ENCODE results near the gene B3GNT9.

The B3GNT9 gene

DNA sequence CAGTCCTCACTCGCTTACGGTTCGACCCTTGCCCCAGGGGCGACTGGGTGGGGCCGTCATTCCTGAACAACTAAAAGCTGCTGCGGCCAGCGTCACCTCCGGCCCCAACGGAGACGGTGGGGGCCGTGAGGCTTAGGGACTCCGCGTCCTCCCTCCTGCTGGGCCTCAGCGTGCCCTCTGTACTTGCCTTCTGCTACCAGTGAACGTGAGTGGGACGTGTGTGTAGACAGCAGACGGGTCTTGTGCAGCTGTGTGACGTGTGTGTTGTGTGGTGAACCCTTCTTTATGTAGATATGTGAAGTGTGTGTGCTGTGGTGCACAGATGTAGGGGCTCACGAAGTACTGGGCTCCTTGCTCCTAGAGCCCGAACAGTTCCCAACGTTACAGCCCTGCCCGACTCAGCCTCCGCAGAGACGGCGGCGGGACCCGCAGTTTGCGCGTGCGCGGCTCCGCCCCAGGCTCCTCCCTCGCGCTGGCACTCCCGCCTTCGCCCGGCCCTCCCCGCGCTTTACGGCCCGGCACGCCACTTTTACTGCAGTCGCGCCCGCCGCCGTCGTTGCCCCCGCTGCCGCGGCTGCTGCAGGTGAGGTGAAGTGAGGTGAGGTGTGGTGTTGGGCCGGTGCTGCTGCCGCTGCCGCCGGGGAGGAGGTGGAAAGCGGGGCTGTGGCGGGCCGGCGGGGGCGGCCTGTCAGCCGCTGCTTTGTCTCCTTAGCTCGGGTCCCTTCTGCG lies 41.2 kb downstream of the B3GNT9 start, which contains the start of gene PHAF1:
TSS of gene PHAF1 (plus strand) at position 535 of the 729 bp plus-strand sequence. CDS start 235 bp downstream, outside the sequence.
- peak; percentile 93 for DNase-seq

DNA sequence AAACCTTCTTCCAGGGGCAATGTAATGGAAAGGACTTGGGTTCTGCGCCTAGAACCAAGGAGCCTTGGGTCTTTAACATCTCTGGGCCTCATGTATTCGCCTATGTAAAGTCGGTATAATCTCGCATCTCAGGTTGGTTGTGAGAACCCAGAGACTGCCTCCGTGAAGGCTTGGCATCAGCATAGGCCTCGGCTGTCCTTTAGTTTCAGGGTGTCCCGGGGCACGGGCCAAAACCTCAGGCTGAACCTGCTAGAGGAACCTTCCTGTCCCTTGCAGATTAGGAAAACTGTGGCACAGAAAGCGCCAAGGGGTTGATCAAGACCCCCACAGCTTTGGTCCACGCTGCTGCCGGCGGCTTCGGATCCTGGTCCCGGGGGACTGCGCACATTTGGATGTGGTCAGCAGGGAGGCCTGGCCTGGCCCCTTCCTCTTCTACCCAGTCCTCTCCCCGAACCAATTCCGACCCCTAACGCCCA lies 41.8 kb downstream of the B3GNT9 start:
- no peak for DNase-seq

- no peak for DNase-seq
These were observed 42.3 kb downstream of the B3GNT9 start for GRCh38 chr16:67108489-67108888.

DNA sequence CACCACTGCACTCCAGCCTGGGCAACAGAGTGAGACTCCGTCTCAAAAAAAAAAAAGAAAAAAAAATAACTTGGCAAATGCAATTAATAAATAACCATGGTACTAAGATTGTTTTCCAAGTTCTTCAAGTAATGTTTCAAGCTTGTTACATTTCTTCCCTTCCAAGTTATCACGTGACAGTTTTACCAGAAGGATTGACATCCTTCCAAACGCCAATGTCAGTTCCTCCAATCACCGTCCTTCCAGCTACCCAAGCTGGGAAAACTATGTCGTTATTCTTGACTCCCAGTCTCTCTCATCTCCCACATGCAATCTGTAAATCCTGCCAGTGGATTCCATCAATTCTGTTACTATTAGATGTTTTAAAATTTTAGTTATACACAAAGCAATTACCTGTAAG lies 44.9 kb downstream of the B3GNT9 start:
- no peak for DNase-seq

DNA sequence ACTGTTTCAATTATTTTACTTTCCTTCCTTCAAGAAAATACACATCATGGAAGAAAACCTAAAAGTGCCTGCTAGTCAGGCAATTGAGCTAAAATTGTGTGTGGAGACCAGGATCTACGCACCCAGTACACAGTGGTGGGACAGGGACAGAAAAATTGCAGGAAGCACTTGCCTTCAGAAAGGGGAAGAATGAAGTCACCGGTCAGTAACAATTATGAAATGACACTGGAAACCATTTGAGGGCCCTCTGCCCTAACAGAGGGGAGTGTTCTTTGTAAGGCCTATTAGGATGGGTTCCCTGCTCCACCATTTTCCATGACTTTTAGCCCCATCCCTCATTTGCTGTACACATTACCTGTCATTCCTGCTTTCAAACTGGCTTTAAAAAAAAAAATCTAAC lies 45.6 kb downstream of the B3GNT9 start:
- no peak for DNase-seq

- DNase-seq, result no peak
These were observed 46.0 kb downstream of the B3GNT9 start for GRCh38 chr16:67104845-67105244.

DNA sequence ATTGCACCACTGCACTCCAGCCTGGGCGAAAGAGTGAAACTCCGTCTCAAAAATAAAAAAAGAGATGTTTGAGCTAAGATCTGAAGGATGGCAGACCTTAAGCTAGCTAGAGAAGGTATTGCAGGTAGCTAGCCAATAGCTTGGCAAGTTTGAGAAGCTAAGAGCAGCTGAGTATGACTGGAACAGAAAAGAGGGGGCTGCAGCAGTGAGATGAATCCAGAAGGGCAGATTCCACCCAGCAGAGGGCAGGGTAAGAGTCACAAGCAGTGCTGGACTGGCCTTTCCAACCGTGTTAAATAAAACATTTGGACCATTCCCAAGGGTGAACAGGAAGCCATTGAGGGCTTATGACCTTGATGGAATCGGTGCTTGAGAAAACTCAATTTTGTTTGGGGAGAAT lies 46.7 kb downstream of the B3GNT9 start:
- no peak for DNase-seq

DNA sequence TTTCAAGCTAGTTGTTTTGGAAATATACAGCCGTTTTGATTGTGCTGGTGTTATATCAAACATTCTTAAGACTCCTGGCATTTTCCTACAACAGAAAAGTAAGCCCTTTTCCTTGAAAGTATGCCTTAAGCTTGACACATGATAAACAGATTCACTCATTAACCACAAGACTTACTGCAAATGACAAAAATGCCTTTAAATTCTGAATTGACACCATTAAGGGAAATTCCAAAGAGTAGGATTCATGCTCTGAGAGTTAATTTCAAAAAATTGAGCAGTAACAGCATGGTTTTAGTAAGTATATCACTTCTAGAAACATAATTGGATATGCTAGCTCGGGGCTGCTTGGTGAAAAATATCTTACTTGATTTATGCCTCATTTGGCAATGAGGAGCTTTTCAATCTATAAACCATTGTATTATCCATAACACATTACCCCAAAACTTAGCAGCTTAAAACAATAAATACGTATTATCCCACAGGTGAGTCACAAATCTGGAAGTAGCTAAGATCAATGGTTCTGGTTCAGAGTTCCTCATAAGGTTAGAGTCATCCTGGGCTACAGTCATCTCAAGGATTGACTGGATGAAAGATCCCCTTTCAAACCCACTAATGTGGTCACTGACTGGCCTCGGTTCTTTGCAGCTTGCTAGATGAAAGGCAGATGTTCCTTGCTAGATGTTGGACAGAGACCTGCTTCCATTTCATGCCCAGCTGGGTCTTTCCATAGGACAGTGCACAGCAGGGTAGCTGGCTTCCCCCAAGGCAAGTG lies 49.3 kb downstream of the B3GNT9 start:
- no peak for DNase-seq

DNA sequence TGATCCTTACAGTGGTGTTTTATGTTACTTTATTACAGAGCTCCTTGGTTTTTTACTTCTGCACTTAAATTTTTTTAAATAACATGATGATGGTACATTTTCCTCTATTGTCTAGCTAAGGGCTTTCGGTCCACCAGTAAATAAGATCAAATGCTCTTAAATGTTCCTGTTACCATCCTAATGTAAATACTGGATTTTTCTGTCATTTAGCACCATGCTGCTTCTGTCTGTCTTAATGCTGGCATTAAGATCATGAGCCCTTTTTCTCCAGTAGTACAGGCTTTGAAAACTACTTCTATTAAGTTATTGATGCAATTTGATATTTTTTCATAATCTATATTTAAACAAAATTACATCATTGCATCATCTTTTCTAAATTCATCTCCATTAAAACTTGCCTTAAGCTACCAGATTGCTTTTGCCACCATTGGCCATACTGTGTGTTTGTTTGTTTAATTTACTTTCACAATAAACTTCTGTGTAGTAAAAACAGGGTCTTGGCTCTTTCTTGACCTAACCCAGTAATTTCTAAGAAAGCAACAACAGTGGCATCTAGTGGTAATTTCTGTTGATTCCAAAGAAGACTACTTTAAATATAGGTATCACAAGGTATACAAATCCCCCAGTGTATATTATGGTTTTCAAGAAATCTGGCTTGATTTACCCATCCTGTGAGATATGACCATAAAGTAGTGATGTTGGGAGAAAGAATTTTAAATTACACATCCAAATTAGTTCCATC lies 50.1 kb downstream of the B3GNT9 start:
- no peak for DNase-seq

- no peak for DNase-seq
These were observed 52.2 kb downstream of the B3GNT9 start for GRCh38 chr16:67098599-67098998.

Measured in effector CD8-positive, alpha-beta T cell (primary cell).